K562 (cell line): ENCODE results near the gene KRT39. TPM values are rescaled to one million over a fixed set of nuclear protein-coding genes. Genes with fewer than 3 reads are reported as not detected.

ENCODE experiments used
- ATAC-seq: fragments of 200-7000 bp; cut with Tn5 transposase; 3 replicates; pipeline ENCODE4 v1.9.1; 2020; ENCODE audit warnings: moderate library complexity
- BruUV-seq: library from RNA; stranded (reverse); fragments of 400-500 nt; replicated peaks from 2 replicates; lab custom pipeline; 2021; lab: Mats Ljungman, UMichigan
- CTCF ChIA-PET: fragments of 300-600 bp; formaldehyde crosslinking; extraction: SDS; loops from one replicate; lab custom pipeline; 2021; ENCODE audit warnings: low intra/inter-chr PET ratio; lab: Yijun Ruan, JAX
- POLR2A ChIA-PET: fragments of 300-600, 350-650 bp; sonication (Branson Sonifier 250); formaldehyde crosslinking; extraction: SDS; loops from one replicate; lab custom pipeline; 2021; ENCODE audit warnings: antibody characterized with exemption, inconsistent platforms; lab: Yijun Ruan, JAX
- DNase-seq, 4 experiments: peaks; one replicate each; pipeline versions ENCODE4 v3.0.0 to v3.0.0-alpha.2; 2011 to 2018; ENCODE audit warnings: low spot score in 3 of 4, mixed read lengths in 3 of 4; ENCODE audit errors: extremely low read depth in 1 of 4
- FAIRE-seq: peaks from 2 replicates; lab custom pipeline; 2011; peaks lifted over from hg19 to GRCh38; lab: Jason Lieb, UNC
- H2AFZ ChIP-seq: 2 replicates; pipeline ENCODE4 v1.6.0; 2011; ENCODE audit warnings: low read depth, low read length, control low read depth, inconsistent platforms
- H3K27ac ChIP-seq: fragments of 200-600 bp; 3 replicates; pipeline ENCODE4 v1.8.0; 2011; ENCODE audit warnings: low read depth, mild to moderate bottlenecking, control low read depth, inconsistent platforms, low read length, moderate library complexity, mixed read lengths; ENCODE audit errors: extremely low read depth
- H3K27me3 ChIP-seq, 2 experiments: fragments of 300-600 bp in 1 of 2; 2 replicates in 1 of 2; 3 replicates in 1 of 2; pipeline versions ENCODE4 v1.6.0 to v1.8.0; 2011; ENCODE audit warnings: inconsistent platforms in 2 of 2, low read length in 2 of 2, mild to moderate bottlenecking in 1 of 2, mixed read lengths in 1 of 2, moderate library complexity in 1 of 2; ENCODE audit not compliant: control insufficient read depth in 2 of 2, insufficient read depth in 2 of 2
- H3K36me3 ChIP-seq: fragments of 300-600 bp; 3 replicates; pipeline ENCODE4 v1.8.0; 2011; ENCODE audit warnings: mild to moderate bottlenecking, low read length, inconsistent platforms; ENCODE audit not compliant: control insufficient read depth, insufficient read depth
- H3K4me1 ChIP-seq, 2 experiments: fragments of 200-600 bp in 1 of 2; replicated peaks in 1 of 2; 2 replicates in 1 of 2; 3 replicates in 1 of 2; pipeline versions ENCODE4 v1.5.1 to v1.8.0; 2011; ENCODE audit warnings: inconsistent platforms in 2 of 2, low read length in 2 of 2, mild to moderate bottlenecking in 1 of 2, mixed read lengths in 1 of 2, moderate library complexity in 1 of 2; ENCODE audit not compliant: control insufficient read depth in 2 of 2, insufficient read depth in 2 of 2
- H3K4me2 ChIP-seq: 2 replicates; pipeline ENCODE4 v1.6.1; 2011; ENCODE audit warnings: low read length, control low read depth, inconsistent platforms, mixed read lengths; ENCODE audit not compliant: insufficient read depth
- H3K4me3 ChIP-seq: fragments of 200-600 bp; sonication (generic), shearing (Covaris generic); 2 replicates; pipeline ENCODE4 v1.5.1; 2016; ENCODE audit warnings: control low read depth, inconsistent platforms
- H3K79me2 ChIP-seq: fragments of 200-600 bp; 3 replicates; pipeline ENCODE4 v1.8.0; 2011; ENCODE audit warnings: low read length, inconsistent platforms; ENCODE audit not compliant: control insufficient read depth, insufficient read depth
- H3K9ac ChIP-seq, 2 experiments: 2 replicates each; pipeline versions ENCODE4 v1.6.0 to v1.6.1; 2011; ENCODE audit warnings: low read depth in 2 of 2, low read length in 2 of 2, control low read depth in 1 of 2, inconsistent platforms in 1 of 2, mild to moderate bottlenecking in 1 of 2, mixed read lengths in 1 of 2; ENCODE audit not compliant: insufficient read depth in 1 of 2
- H3K9me1 ChIP-seq: one replicate; pipeline ENCODE4 v1.6.0; 2011; ENCODE audit warnings: inconsistent platforms, mild to moderate bottlenecking, low read length, moderate library complexity; ENCODE audit not compliant: control insufficient read depth, insufficient read depth
- H3K9me3 ChIP-seq: replicated peaks from 2 replicates; pipeline ENCODE4 v1.5.1; 2011; ENCODE audit warnings: low read depth, low read length, inconsistent platforms; ENCODE audit not compliant: control insufficient read depth, insufficient read depth
- H4K20me1 ChIP-seq: replicated peaks from 2 replicates; pipeline ENCODE4 v1.6.1; 2011; ENCODE audit warnings: low read length, inconsistent platforms, mixed read lengths; ENCODE audit not compliant: control insufficient read depth, insufficient read depth
- NCOA2 ChIP-seq, 2 experiments: fragments of 450-650 bp; IDR thresholded peaks; 2 replicates each; pipeline ENCODE4 v1.6.1; 2018; ENCODE audit warnings: mild to moderate bottlenecking in 2 of 2, moderate library complexity in 1 of 2; ENCODE audit not compliant: partially characterized antibody in 2 of 2
- POLR2B ChIP-seq: fragments of 450-650 bp; IDR thresholded peaks from 2 replicates; pipeline ENCODE4 v1.6.1; 2018; ENCODE audit warnings: low read depth; ENCODE audit not compliant: partially characterized antibody
- TBP ChIP-seq: optimal IDR thresholded peaks from 2 replicates; pipeline ENCODE3; 2011; ENCODE audit warnings: low read depth, low read length, improper control_type of control experiment
- THRAP3 ChIP-seq: fragments of 450-650 bp; IDR thresholded peaks from 2 replicates; pipeline ENCODE4 v1.6.1; 2016; ENCODE audit warnings: mild to moderate bottlenecking, inconsistent platforms, borderline replicate concordance
- ZNF57 ChIP-seq: fragments of 450-650 bp; formaldehyde crosslinking; IDR thresholded peaks from 2 replicates; pipeline ENCODE4 v1.4.0; 2020; ENCODE audit warnings: mild to moderate bottlenecking, moderate library complexity
- ZNF644 ChIP-seq: fragments of 200-800 bp; sonication (Bioruptor generic); IDR thresholded peaks from 2 replicates; pipeline ENCODE4 v1.6.1; 2016; ENCODE audit warnings: low read depth, missing genetic modification characterization, missing compliant biosample characterization
- WGBS: fragments of 100-300 bp; shearing (Covaris generic); methylation state at CpG from one replicate; pipeline ENCODE4 v1.1.6; 2016; ENCODE audit warnings: low coverage, mixed read lengths; ENCODE audit not compliant: insufficient coverage; ENCODE audit errors: missing lambda C conversion rate; 5-methylcytosine and 5-hydroxymethylcytosine counted together
- in situ Hi-C: fragments of 300-500 bp; cut with MboI; formaldehyde crosslinking; loops from 4 replicates; pipeline ENCODE4 v1.15.0; 2018; ENCODE audit warnings: inconsistent platforms, mixed read lengths
- intact Hi-C: fragments of 100-400 bp; cut with micrococcal nuclease; formaldehyde crosslinking; loops from 2 replicates; pipeline ENCODE4 v1.14.2; 2022
- polyA plus RNA-seq, 8 experiments: library from polyadenylated mRNA; depleted of rRNA in 4 of 8; stranded (reverse) in 5 of 8; unstranded in 3 of 8; fragments of >200 nt; fragmentation: Nextera tagmentation in 2 of 8; fragmentation: Illumina TruSeq in 1 of 8; extraction: Ambion mirVana in 2 of 8; extraction: Trizol in 1 of 8; gene quantifications; 2 replicates each; pipeline versions ENCODE4 v1.2.1 to v1.2.3, GENCODE V29; 2011 to 2014; ENCODE audit warnings: inconsistent platforms in 1 of 8, missing spikeins in 1 of 8
- total RNA-seq, 7 experiments: library from RNA; depleted of rRNA in 6 of 7; stranded (reverse); fragments of >200 nt in 6 of 7; fragmentation: Illumina TruSeq in 2 of 7; extraction: Trizol in 2 of 7; gene quantifications; 2 replicates each; pipeline versions ENCODE4 v1.2.1 to v1.2.3, GENCODE V29; 2011 to 2021; ENCODE audit warnings: low replicate concordance in 1 of 7
- TF ChIP-seq, protein P1 (sequence below), 3 experiments: fragments of 200-800 bp in 1 of 3; fragments of 250-450 bp in 1 of 3; fragments of 450-650 bp in 1 of 3; sonication (Bioruptor Pico) in 1 of 3; sonication (Bioruptor generic) in 1 of 3; formaldehyde crosslinking in 1 of 3; IDR thresholded peaks; 2 replicates each; pipeline versions ENCODE4 v1.6.1 to v1.8.0; 2016 to 2022; ENCODE audit warnings: mild to moderate bottlenecking in 2 of 3, missing genetic modification characterization in 2 of 3, missing compliant biosample characterization in 1 of 3, moderate library complexity in 1 of 3

Gene KRT39
- total and polyA plus RNA-seq, 9 of the 15 experiments (the other 6 are each of a cell fraction or from before 2014, with no cell fraction given): not detected

DNA sequence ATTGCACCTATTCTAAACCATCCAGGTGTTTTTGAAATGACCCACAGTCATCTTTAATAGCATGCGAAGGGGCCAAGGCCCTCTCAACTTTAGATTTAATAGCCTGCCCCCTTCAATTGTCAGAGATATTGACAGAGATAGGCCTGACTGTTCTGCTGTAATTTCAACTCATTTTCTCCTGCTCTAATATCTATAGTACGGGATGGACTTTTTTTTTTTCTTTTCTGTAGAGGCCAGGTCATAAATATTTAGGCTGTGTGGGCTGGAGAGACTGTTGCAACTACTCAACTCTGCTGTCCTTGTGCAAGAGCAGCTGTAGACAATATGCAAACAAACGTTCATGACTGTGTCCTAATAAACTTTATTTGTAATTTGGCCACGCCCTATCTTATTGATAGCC, 57.0 kb downstream of the KRT39 start:
- no peaks in the 10 kb centered on the region for H4K20me1 ChIP-seq
- intact Hi-C loops (loop anchor here (1.0 to 10.0 kb wide), 7 partner anchors 106 to 757 kb away; no protein-coding TSS in a partner anchor), in situ Hi-C loops (loop anchor here (5.0 to 10.0 kb wide), 2 partner anchors 105 to 753 kb away; no protein-coding TSS in a partner anchor)
- no peak overlapping the region for H2AFZ ChIP-seq
- H3K9ac ChIP-seq: no peak overlapping the region
- no peak for FAIRE-seq
- WGBS: 0% methylated on average over 4 of the region's 4 CpGs
- ChIA-PET CTCF (interaction anchor here (0.7 to 3.8 kb wide), 10 partner anchors 107 to 753 kb away, joined by 3 to 36 read pairs (median 3); no protein-coding TSS in a partner anchor), POLR2A (no interaction called here)
- H3K9me1 ChIP-seq: no peaks in the 10 kb centered on the region
- peaks cover 28 to 35% of the 10 kb centered on the region in 2 experiments for H3K27me3 ChIP-seq
- no peaks in the 10 kb centered on the region for H3K4me1 ChIP-seq
- H3K4me3 ChIP-seq: no peak overlapping the region
- H3K79me2 ChIP-seq: no peaks in the 10 kb centered on the region
- DNase-seq: no peak
- TF ChIP-seq ZNF644 (tag) (no peak), THRAP3 (no peak), POLR2B (no peak), NCOA2 (IDR thresholded peaks at IDR 0.05; ENCODE audit: partially characterized antibody in 2 of 2) (no peak), ZNF57 (no peak), TBP (no peak)
- TF ChIP-seq, protein P1, sequence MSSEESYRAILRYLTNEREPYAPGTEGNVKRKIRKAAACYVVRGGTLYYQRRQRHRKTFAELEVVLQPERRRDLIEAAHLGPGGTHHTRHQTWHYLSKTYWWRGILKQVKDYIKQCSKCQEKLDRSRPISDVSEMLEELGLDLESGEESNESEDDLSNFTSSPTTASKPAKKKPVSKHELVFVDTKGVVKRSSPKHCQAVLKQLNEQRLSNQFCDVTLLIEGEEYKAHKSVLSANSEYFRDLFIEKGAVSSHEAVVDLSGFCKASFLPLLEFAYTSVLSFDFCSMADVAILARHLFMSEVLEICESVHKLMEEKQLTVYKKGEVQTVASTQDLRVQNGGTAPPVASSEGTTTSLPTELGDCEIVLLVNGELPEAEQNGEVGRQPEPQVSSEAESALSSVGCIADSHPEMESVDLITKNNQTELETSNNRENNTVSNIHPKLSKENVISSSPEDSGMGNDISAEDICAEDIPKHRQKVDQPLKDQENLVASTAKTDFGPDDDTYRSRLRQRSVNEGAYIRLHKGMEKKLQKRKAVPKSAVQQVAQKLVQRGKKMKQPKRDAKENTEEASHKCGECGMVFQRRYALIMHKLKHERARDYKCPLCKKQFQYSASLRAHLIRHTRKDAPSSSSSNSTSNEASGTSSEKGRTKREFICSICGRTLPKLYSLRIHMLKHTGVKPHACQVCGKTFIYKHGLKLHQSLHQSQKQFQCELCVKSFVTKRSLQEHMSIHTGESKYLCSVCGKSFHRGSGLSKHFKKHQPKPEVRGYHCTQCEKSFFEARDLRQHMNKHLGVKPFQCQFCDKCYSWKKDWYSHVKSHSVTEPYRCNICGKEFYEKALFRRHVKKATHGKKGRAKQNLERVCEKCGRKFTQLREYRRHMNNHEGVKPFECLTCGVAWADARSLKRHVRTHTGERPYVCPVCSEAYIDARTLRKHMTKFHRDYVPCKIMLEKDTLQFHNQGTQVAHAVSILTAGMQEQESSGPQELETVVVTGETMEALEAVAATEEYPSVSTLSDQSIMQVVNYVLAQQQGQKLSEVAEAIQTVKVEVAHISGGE (CRISPR knock-in tag; IDR thresholded peaks at IDR 0.05): no peak
- ATAC-seq: no peak
- no peak overlapping the region for H3K4me2 ChIP-seq
- no peak overlapping the region for H3K27ac ChIP-seq
- H3K9me3 ChIP-seq: no peaks in the 10 kb centered on the region
- BruUV-seq: no TSS peak
- no peaks in the 10 kb centered on the region for H3K36me3 ChIP-seq
